B cell (primary cell): Measurements from ENCODE around the gene PAX2. TPM values are rescaled to one million over a fixed set of nuclear protein-coding genes. Genes with fewer than 3 reads are reported as not detected.
A peak's percentile ranks its signal among the peaks of the same experiment; 100 is the strongest.

Experiments used
- ATAC-seq: fragments of 200-7000 bp; cut with Tn5 transposase; one replicate; pipeline ENCODE4 v1.10.0; 2021; ENCODE audit warnings: low read depth, mild to moderate bottlenecking, moderate number of reproducible peaks, moderate library complexity
- CTCF ChIA-PET: fragments of 350-600 bp; sonication (Branson Sonifier 250); formaldehyde crosslinking; loops from one replicate; lab custom pipeline; 2021; ENCODE audit warnings: antibody characterized with exemption, inconsistent platforms; lab: Charles Lee
- POLR2A ChIA-PET: fragments of 350-600 bp; sonication (Branson Sonifier 250); formaldehyde crosslinking; loops from one replicate; lab custom pipeline; 2021; ENCODE audit warnings: antibody characterized with exemption; lab: Charles Lee
- DNase-seq: peaks from one replicate; pipeline ENCODE4 v3.0.0; 2013
- H2AFZ ChIP-seq: 2 replicates; pipeline ENCODE4 v1.6.1; 2012; ENCODE audit warnings: mild to moderate bottlenecking, low read depth, low read length; ENCODE audit not compliant: insufficient read depth, poor library complexity, severe bottlenecking
- H3K27ac ChIP-seq, 2 donors: 1 replicate in 1 of 2; 2 replicates in 1 of 2; pipeline ENCODE4 v1.5.1; 2012 to 2013; ENCODE audit warnings: low read length in 2 of 2, mild to moderate bottlenecking in 2 of 2, moderate library complexity in 1 of 2
- H3K27me3 ChIP-seq, 4 experiments: fragments of 200-600 bp in 1 of 4; sonication (generic) in 1 of 4; replicated peaks in 1 of 4; 1 replicate in 2 of 4; 2 replicates in 2 of 4; pipeline versions ENCODE4 v1.6.1 to v1.7.0; 2013 to 2016; ENCODE audit warnings: low read length in 3 of 4, mild to moderate bottlenecking in 2 of 4, mixed read lengths in 1 of 4, moderate library complexity in 1 of 4; ENCODE audit not compliant: insufficient read depth in 4 of 4, control insufficient read depth in 3 of 4; ENCODE audit errors: control extremely low read depth in 1 of 4
- H3K36me3 ChIP-seq, 2 experiments: replicated peaks in 1 of 2; 1 replicate in 1 of 2; 2 replicates in 1 of 2; pipeline versions ENCODE4 v1.6.1 to v1.7.1; 2013; ENCODE audit warnings: low read length in 1 of 2; ENCODE audit not compliant: insufficient read depth in 2 of 2, control insufficient read depth in 1 of 2; ENCODE audit errors: control extremely low read depth in 1 of 2, extremely low read depth in 1 of 2
- H3K4me1 ChIP-seq, 2 donors: fragments of 200-600 bp in 1 of 2; sonication (generic) in 1 of 2; 1 replicate in 1 of 2; 2 replicates in 1 of 2; pipeline versions ENCODE4 v1.5.1 to v1.6.1; 2013 to 2017; ENCODE audit warnings: low read length in 2 of 2; ENCODE audit not compliant: control insufficient read depth in 2 of 2, insufficient read depth in 2 of 2
- H3K4me2 ChIP-seq: replicated peaks from 2 replicates; pipeline ENCODE3; 2012; ENCODE audit warnings: mild to moderate bottlenecking, low read depth, low read length; ENCODE audit not compliant: poor library complexity, severe bottlenecking
- H3K4me3 ChIP-seq, 5 experiments: fragments of 200-600 bp in 1 of 5; sonication (generic) in 1 of 5; 1 replicate in 3 of 5; 2 replicates in 2 of 5; pipeline versions ENCODE4 v1.5.1 to v1.7.0; 2011 to 2016; ENCODE audit warnings: low read length in 4 of 5, mild to moderate bottlenecking in 4 of 5, low read depth in 2 of 5, control low read depth in 1 of 5, moderate library complexity in 1 of 5; ENCODE audit not compliant: insufficient read depth in 1 of 5; ENCODE audit errors: control extremely low read depth in 1 of 5, extremely low read depth in 1 of 5
- H3K79me2 ChIP-seq: fragments of 200-600 bp; sonication (generic); one replicate; pipeline ENCODE4 v1.6.0; 2016; ENCODE audit warnings: low read length; ENCODE audit not compliant: control insufficient read depth, insufficient read depth
- H3K9ac ChIP-seq: fragments of 200-600 bp; sonication (generic); 2 replicates; pipeline ENCODE4 v1.6.1; 2017; ENCODE audit warnings: mild to moderate bottlenecking, low read length, moderate library complexity
- H3K9me3 ChIP-seq, 3 donors: one replicate each; pipeline versions ENCODE4 v1.6.1 to v1.7.1; 2013; ENCODE audit warnings: low read length in 2 of 3; ENCODE audit not compliant: control insufficient read depth in 2 of 3, insufficient read depth in 1 of 3; ENCODE audit errors: control extremely low read depth in 1 of 3
- H4K20me1 ChIP-seq: 2 replicates; pipeline ENCODE4 v1.6.0; 2012; ENCODE audit warnings: mild to moderate bottlenecking, low read length; ENCODE audit not compliant: insufficient read depth, control insufficient read depth, poor library complexity, severe bottlenecking
- H3K27ac Mint-ChIP-seq: one replicate; pipeline ENCODE4 v1.8.0; 2021; ENCODE audit warnings: mixed read lengths
- H3K27me3 Mint-ChIP-seq: one replicate; pipeline ENCODE4 v1.8.0; 2021; ENCODE audit warnings: mixed read lengths
- H3K4me1 Mint-ChIP-seq: one replicate; pipeline ENCODE4 v1.8.0; 2021; ENCODE audit warnings: mixed read lengths
- H3K4me3 Mint-ChIP-seq: one replicate; pipeline ENCODE4 v1.8.0; 2021; ENCODE audit warnings: mixed read lengths
- H3K9me3 Mint-ChIP-seq: one replicate; pipeline ENCODE4 v1.8.0; 2022; ENCODE audit warnings: mixed read lengths; ENCODE audit not compliant: insufficient read depth
- EZH2 ChIP-seq: IDR thresholded peaks from 2 replicates; pipeline ENCODE4 v1.6.1; 2012; ENCODE audit warnings: borderline replicate concordance, low read depth, mild to moderate bottlenecking, moderate library complexity, low read length; ENCODE audit not compliant: insufficient read depth, poor library complexity, severe bottlenecking
- WGBS: methylation state at CpG from one replicate; pipeline ENCODE4 v1.1.5; 2013; ENCODE audit warnings: missing lambda C conversion rate; ENCODE audit not compliant: insufficient coverage; 5-methylcytosine and 5-hydroxymethylcytosine counted together
- intact Hi-C: fragments of 100-400 bp; cut with micrococcal nuclease; formaldehyde crosslinking; loops from one replicate; pipeline ENCODE4 v1.10.0; 2022
- polyA plus RNA-seq: library from polyadenylated mRNA; depleted of rRNA; stranded (reverse); fragments of >200 nt; gene quantifications from 2 replicates; pipeline ENCODE4 v1.2.3, GENCODE V29; 2012
- total RNA-seq, 2 donors: library from RNA; stranded (reverse); fragments of 120-200 nt in 1 of 2; gene quantifications; 1 replicate in 1 of 2; 2 replicates in 1 of 2; pipeline versions ENCODE4 v1.2.3 to v1.2.4, GENCODE V29; 2013 to 2022
- TF ChIP-seq, protein P1 (sequence below): fragments of 200-600 bp; IDR thresholded peaks from one replicate; pipeline ENCODE4 v1.8.0; 2022; ENCODE audit warnings: antibody characterized with exemption, mild to moderate bottlenecking

PAX2 gene
- total and polyA plus RNA-seq, 2 donors (not counting 1 experiment from before 2014, with no cell fraction given): 0.12 TPM; not detected in 1

DNA sequence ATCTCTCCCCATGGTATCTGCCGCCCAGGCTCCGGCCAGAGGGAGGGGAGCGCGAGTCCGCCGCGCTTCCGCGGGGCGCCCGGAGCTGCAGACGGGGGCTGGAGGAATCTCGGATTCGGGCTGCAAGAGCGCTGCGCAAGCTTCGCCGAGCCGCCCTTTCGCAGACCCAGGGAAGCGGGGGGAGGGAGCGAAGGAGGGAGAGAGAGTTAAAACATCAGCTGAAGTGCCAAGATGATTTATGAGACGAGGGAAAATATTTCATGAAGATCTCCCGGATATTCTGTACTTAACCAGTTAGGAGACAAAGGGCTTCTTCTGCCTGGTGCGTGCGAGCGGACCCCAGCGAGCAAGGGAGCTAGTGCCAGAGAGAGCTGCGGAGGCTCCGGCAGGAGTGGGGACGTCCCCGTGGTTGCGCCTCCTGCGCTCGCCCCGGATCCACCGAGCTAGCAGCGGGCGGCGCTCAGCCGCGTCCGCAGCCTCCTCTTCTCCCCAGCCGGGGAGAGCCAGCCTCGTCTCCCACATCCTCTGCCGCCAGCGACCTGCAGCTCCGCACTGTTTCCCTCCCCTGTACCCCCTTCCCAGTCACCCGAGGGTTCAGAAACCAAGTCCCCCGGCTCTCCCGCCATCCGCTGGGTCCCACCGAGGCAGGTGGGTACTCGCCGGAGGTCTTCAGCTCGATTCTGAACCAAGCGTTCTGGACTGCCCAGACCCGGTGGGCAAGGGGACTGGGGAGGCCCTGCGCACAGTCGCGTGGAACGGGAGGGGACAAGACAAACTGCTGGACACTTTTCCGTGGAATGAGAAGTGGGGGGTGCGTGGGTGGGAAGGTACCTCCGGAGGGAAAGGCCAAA is 1.0 kb upstream of the PAX2 start:
- CTCF ChIA-PET: interaction anchor here (0.7 to 2.9 kb wide), 7 partner anchors 12 to 217 kb away, joined by 3 to 17 read pairs (median 5); no protein-coding TSS in a partner anchor
- Histone ChIP-seq H3K36me3 (no peaks in the 10 kb centered on the region), H3K9me3 (peaks cover 0 to 47% (median 0%) of the 10 kb centered on the region in 3 donors), H4K20me1 (no peaks in the 10 kb centered on the region), H3K9ac (peak overlapping the region; percentile 0), H3K27me3 (peaks cover 0 to 94% (median 75%) of the 10 kb centered on the region in 4 experiments), H3K4me3 (no peak overlapping the region), H3K4me1 (peaks cover 73 to 89% of the 10 kb centered on the region in 2 donors), H3K79me2 (no peaks in the 10 kb centered on the region), H3K4me2 (peak overlapping the region; percentile 65), H2AFZ (no peak overlapping the region), H3K27ac (no peak overlapping the region)
- peaks cover 56% of the 10 kb centered on the region for H3K4me1 Mint-ChIP-seq
- peaks cover 73% of the 10 kb centered on the region for H3K27me3 Mint-ChIP-seq
- TF ChIP-seq EZH2: peak; percentile 67
- TF ChIP-seq, protein P1, sequence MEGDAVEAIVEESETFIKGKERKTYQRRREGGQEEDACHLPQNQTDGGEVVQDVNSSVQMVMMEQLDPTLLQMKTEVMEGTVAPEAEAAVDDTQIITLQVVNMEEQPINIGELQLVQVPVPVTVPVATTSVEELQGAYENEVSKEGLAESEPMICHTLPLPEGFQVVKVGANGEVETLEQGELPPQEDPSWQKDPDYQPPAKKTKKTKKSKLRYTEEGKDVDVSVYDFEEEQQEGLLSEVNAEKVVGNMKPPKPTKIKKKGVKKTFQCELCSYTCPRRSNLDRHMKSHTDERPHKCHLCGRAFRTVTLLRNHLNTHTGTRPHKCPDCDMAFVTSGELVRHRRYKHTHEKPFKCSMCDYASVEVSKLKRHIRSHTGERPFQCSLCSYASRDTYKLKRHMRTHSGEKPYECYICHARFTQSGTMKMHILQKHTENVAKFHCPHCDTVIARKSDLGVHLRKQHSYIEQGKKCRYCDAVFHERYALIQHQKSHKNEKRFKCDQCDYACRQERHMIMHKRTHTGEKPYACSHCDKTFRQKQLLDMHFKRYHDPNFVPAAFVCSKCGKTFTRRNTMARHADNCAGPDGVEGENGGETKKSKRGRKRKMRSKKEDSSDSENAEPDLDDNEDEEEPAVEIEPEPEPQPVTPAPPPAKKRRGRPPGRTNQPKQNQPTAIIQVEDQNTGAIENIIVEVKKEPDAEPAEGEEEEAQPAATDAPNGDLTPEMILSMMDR: no peak
- H3K4me3 Mint-ChIP-seq: peak overlapping the region; percentile 66
- intact Hi-C loops: loop anchor here (5.0 to 10.0 kb wide), 3 partner anchors 312 to 480 kb away; partner anchors contain the start of genes LBX1 and TLX1
- H3K27ac Mint-ChIP-seq: no peak overlapping the region
- no peak for ATAC-seq
- POLR2A ChIA-PET: no interaction called here
- no peaks in the 10 kb centered on the region for H3K9me3 Mint-ChIP-seq
- WGBS: 7% methylated on average over 64 of the region's 65 CpGs
- DNase-seq: peak; percentile 52
